DOHH2 (cell line): ENCODE results near the gene AOC1.

Experiments
- EZH2phosphoT487 ChIP-seq: fragments of 200-600 bp; sonication (generic); IDR thresholded peaks from 2 replicates; pipeline ENCODE4 v1.6.1; 2017; ENCODE audit warnings: borderline replicate concordance, mild to moderate bottlenecking, antibody characterized with exemption, low read length, moderate library complexity, mixed read lengths
- TF ChIP-seq, protein P1 (sequence below): fragments of 200-600 bp; sonication (generic); IDR thresholded peaks from one replicate; pipeline ENCODE4 v1.5.1; 2014; ENCODE audit warnings: antibody characterized with exemption, mild to moderate bottlenecking, low read depth, low read length; ENCODE audit not compliant: poor library complexity, severe bottlenecking

DNA sequence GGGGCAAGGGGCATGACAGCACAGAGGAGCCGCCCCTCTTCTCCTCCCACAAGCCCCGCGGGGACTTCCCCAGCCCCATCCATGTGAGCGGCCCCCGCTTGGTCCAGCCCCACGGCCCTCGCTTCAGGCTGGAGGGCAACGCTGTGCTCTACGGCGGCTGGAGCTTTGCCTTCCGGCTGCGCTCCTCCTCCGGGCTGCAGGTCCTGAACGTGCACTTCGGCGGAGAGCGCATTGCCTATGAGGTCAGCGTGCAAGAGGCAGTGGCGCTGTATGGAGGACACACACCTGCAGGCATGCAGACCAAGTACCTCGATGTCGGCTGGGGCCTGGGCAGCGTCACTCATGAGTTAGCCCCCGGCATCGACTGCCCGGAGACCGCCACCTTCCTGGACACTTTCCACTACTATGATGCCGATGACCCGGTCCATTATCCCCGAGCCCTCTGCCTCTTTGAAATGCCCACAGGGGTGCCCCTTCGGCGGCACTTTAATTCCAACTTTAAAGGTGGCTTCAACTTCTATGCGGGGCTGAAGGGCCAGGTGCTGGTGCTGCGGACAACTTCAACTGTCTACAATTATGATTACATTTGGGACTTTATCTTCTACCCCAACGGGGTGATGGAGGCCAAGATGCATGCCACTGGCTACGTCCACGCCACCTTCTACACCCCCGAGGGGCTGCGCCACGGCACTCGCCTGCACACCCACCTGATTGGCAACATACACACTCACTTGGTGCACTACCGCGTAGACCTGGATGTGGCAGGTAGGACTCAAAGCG lies 5.1 kb downstream of the AOC1 start:
- TF ChIP-seq, protein P1, sequence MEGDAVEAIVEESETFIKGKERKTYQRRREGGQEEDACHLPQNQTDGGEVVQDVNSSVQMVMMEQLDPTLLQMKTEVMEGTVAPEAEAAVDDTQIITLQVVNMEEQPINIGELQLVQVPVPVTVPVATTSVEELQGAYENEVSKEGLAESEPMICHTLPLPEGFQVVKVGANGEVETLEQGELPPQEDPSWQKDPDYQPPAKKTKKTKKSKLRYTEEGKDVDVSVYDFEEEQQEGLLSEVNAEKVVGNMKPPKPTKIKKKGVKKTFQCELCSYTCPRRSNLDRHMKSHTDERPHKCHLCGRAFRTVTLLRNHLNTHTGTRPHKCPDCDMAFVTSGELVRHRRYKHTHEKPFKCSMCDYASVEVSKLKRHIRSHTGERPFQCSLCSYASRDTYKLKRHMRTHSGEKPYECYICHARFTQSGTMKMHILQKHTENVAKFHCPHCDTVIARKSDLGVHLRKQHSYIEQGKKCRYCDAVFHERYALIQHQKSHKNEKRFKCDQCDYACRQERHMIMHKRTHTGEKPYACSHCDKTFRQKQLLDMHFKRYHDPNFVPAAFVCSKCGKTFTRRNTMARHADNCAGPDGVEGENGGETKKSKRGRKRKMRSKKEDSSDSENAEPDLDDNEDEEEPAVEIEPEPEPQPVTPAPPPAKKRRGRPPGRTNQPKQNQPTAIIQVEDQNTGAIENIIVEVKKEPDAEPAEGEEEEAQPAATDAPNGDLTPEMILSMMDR: no peak
- TF ChIP-seq EZH2phosphoT487: no peak
